Heart right ventricle (tissue), 16 donors: ENCODE results near the gene OR52L1. TPM values are rescaled to one million over a fixed set of nuclear protein-coding genes. Genes with fewer than 3 reads are reported as not detected.

Experiments
- ATAC-seq, 8 donors: fragments of 200-7000 bp; cut with Tn5 transposase; one replicate each; pipeline ENCODE4 v1.9.1; 2020; ENCODE audit warnings: mild to moderate bottlenecking in 8 of 8, moderate library complexity in 8 of 8, moderate number of reproducible peaks in 1 of 8
- DNase-seq, 2 donors: peaks; one replicate each; pipeline ENCODE4 v3.0.0-alpha.2; 2020
- H3K27ac ChIP-seq, 10 donors: fragments of 200-600 bp; sonication (generic) in 2 of 10; one replicate each; pipeline versions ENCODE4 v1.5.0 to v1.8.0; 2020 to 2022; ENCODE audit warnings: mild to moderate bottlenecking in 3 of 10
- H3K27me3 ChIP-seq, 7 donors: fragments of 200-600 bp; one replicate each; pipeline ENCODE4 v1.8.0; 2021 to 2022; ENCODE audit warnings: mild to moderate bottlenecking in 2 of 7
- H3K36me3 ChIP-seq, 9 donors: fragments of 200-600 bp; sonication (generic) in 1 of 9; one replicate each; pipeline versions ENCODE4 v1.5.0 to v1.8.0; 2020 to 2022; ENCODE audit warnings: mild to moderate bottlenecking in 2 of 9
- H3K4me1 ChIP-seq, 9 donors: fragments of 200-600 bp; sonication (generic) in 1 of 9; one replicate each; pipeline versions ENCODE4 v1.5.0 to v1.8.0; 2020 to 2022; ENCODE audit warnings: mild to moderate bottlenecking in 4 of 9
- H3K4me3 ChIP-seq, 10 donors: fragments of 200-600 bp; sonication (generic) in 2 of 10; one replicate each; pipeline versions ENCODE4 v1.5.0 to v1.8.0; 2020 to 2022; ENCODE audit warnings: mild to moderate bottlenecking in 7 of 10, moderate library complexity in 2 of 10
- H3K9me3 ChIP-seq, 11 donors: fragments of 200-600 bp in 10 of 11; sonication (generic) in 2 of 11; one replicate each; pipeline versions ENCODE4 v1.5.0 to v1.8.0; 2013 to 2022; ENCODE audit warnings: mild to moderate bottlenecking in 2 of 11, control low read depth in 1 of 11, moderate library complexity in 1 of 11
- CTCF ChIP-seq, 9 donors: fragments of 200-600 bp; sonication (generic) in 2 of 9; IDR thresholded peaks; one replicate each; pipeline versions ENCODE4 v1.5.0 to v1.8.0; 2021 to 2022; ENCODE audit warnings: antibody characterized with exemption in 9 of 9, mild to moderate bottlenecking in 5 of 9, moderate library complexity in 1 of 9
- WGBS, 2 donors: extraction: QIAGEN DNeasy Blood & Tissue Kit; methylation state at CpG; one replicate each; pipeline ENCODE4 v1.1.7; 2013; ENCODE audit warnings: inconsistent platforms in 1 of 2; 5-methylcytosine and 5-hydroxymethylcytosine counted together
- intact Hi-C, 10 donors: fragments of 100-400 bp; cut with DNase I; formaldehyde crosslinking; loops; one replicate each; pipeline versions ENCODE4 v1.11.1 to v1.14.2; 2022
- polyA plus RNA-seq, 2 donors: library from polyadenylated mRNA; stranded (reverse); fragments of 200-250 nt; gene quantifications; one replicate each; pipeline ENCODE4 v1.2.3, GENCODE V29; 2013
- total RNA-seq, 10 donors: library from RNA; stranded (reverse); fragmentation: NEBNext Ultra II Directional in 3 of 10; extraction: Animal tissue kit (Norgen Biotek cat#: 25700) in 3 of 10; gene quantifications; one replicate each; pipeline versions ENCODE4 v1.2.1 to v1.2.4, GENCODE V29; 2021 to 2023
- donor health status: Arrhythmogenic right ventricular cardiomyopathy.
- donor health status: ischemic (EF 13 %, LVEDD 7.1; RV severe dilation, severe dysfunction).
- donor health status: healthy with polysubstance abuse.
- donor health status: DM: no; HTN: yes; CAD: no.
- donor health status: DM: no; HTN: no; CAD: no.
- donor health status: ischemic (EF 25% LVEDD 6.9; RV normal size, moderate dysfunction).
- donor health status: ischemic (EF 25% LVEDD 5.7; RV mildly dilated, moderate dysfunction).
- donor health status: healthy.
- donor health status: DM: yes; HTN: yes; CAD: no.
- donor health status: Ischemic cardiomyopathy.
- donor health status: ischemic (EF 35%, LVEDD 5.7; RV mildly dilated, moderate dysfunction).
- donor health status: nonischemic (EF 11% LVEDD 7.7; RV severe dilation, severe dysfunction).
- donor health status: DM: yes; HTN: yes; CAD: no.
- donor health status: PGD.
- donor health status: ischemic (EF 29% LVEDD 5.4; RV normal size, mild dysfunction).
- donor health status: nonischemic (EF 23%, LVEDD 6.1; RV moderate dilation, normal function).

The OR52L1 gene
- total and polyA plus RNA-seq, 12 donors, result not detected

- peak in 1 of 8 donors; percentile 59 for ATAC-seq
- WGBS, 2 donors, result 72 to 73% methylated on average over 3 of the region's 3 CpGs
- intact Hi-C loops, result no loop called here
Measured at GRCh38 chr11:5992150-5992549, 5.4 kb upstream of the OR52L1 start.

GRCh38 chr11:5989203-5989602, 2.4 kb upstream of the OR52L1 start:
- no peaks in the 10 kb centered on the region for H3K9me3 ChIP-seq
- H3K4me1 ChIP-seq, result no peaks in the 10 kb centered on the region
- no peak for TF ChIP-seq CTCF (IDR thresholded peaks at IDR 0.05)
- WGBS, 2 donors, result 86 to 91% methylated on average over 4 of the region's 4 CpGs
- peaks cover 0 to 22% (median 0%) of the 10 kb centered on the region in 7 donors for H3K27me3 ChIP-seq
- no peaks in the 10 kb centered on the region for H3K36me3 ChIP-seq
- no peak overlapping the region for H3K27ac ChIP-seq
- DNase-seq, result no peak
- no peak for ATAC-seq
- H3K4me3 ChIP-seq, result no peak overlapping the region
- intact Hi-C loops, result no loop called here

More at GRCh38 chr11:5992150-5992549, 5.4 kb upstream of the OR52L1 start:
- Histone ChIP-seq H3K9me3 (no peaks in the 10 kb centered on the region), H3K4me1 (no peaks in the 10 kb centered on the region), H3K27ac (no peak overlapping the region), H3K4me3 (no peak overlapping the region), H3K27me3 (peaks cover 0 to 22% (median 0%) of the 10 kb centered on the region in 7 donors), H3K36me3 (no peaks in the 10 kb centered on the region)
- no peak for DNase-seq
- no peak for TF ChIP-seq CTCF (IDR thresholded peaks at IDR 0.05)

GRCh38 chr11:5983443-5983842, 3.3 kb downstream of the OR52L1 start:
- H3K4me3 ChIP-seq, result no peak overlapping the region
- no peak overlapping the region for H3K27ac ChIP-seq
- H3K9me3 ChIP-seq, result peaks cover 0 to 29% (median 9%) of the 10 kb centered on the region in 11 donors
- TF ChIP-seq CTCF (IDR thresholded peaks at IDR 0.05), result no peak
- DNase-seq (no peak), ATAC-seq (no peak)
- H3K27me3 ChIP-seq, result peaks cover 0 to 3% (median 0%) of the 10 kb centered on the region in 7 donors
- intact Hi-C loops, result no loop called here
- no peaks in the 10 kb centered on the region for H3K36me3 ChIP-seq
- H3K4me1 ChIP-seq, result no peaks in the 10 kb centered on the region
- WGBS, 2 donors, result 48 to 52% methylated on average over 1 of the region's 1 CpG

- H3K4me1 ChIP-seq, result no peaks in the 10 kb centered on the region
- no peak overlapping the region for H3K27ac ChIP-seq
- peaks cover 0 to 2% (median 0%) of the 10 kb centered on the region in 7 donors for H3K27me3 ChIP-seq
- H3K9me3 ChIP-seq, result peaks cover 0 to 19% (median 5%) of the 10 kb centered on the region in 11 donors
- intact Hi-C loops, result no loop called here
- WGBS, 2 donors, result 66 to 81% methylated on average over 1 of the region's 1 CpG
- no peaks in the 10 kb centered on the region for H3K36me3 ChIP-seq
- no peak overlapping the region for H3K4me3 ChIP-seq
- no peak for DNase-seq
- TF ChIP-seq CTCF (IDR thresholded peaks at IDR 0.05), result no peak
- ATAC-seq, result no peak
Measured at GRCh38 chr11:5973530-5973929, 13.3 kb downstream of the OR52L1 start.
